ENCODE data around the gene MYOM1. TPM values are rescaled to one million over a fixed set of nuclear protein-coding genes. Genes with fewer than 3 reads are reported as not detected.

Gene MYOM1
- total RNA-seq: 1 to 10 TPM in 1 of 2 donors, under 1 TPM in 1; 0.39 to 1.1 TPM

DNA sequence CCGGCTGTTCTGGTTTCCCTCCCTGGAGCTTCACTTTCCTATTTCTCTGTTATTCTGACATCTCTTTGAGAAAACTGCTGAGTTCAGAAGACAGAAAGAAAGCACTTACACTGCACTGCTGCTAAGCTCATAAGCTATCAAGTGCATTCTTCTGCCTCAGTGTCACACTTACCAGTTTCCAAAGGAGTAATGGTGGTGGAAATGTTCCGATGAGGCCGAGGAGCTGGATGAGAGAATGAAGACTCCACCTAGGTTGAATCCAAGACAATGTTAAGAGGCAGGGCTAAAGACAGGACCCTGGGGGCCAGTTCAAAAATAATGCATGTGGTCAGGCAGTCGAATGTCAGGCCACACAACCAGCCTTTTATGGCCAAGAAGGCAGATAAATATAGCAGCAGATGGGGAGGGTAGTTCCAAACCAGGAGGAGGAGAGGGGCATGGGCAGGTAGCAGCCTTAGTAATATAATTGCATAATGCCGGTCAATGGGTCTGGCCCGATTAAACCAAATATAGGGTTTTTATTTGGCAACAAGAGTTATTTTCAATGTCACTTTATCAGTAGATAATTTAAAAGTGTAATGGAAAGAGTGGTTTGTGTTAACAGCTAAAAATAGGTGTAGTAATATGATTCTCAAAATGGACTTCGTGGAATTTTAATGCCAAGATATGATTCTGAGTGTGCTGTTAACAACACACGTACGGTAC, at the start of gene MYOM1:
Gene MYOM1 (minus strand): TSS at position 338 of the 705 bp plus-strand sequence. CDS start 4,745 bp downstream, outside the sequence.
- DNase-seq (no peak), ATAC-seq (replicated peaks in 1 of 2) (no peak)
- Mint-ChIP-seq H3K27me3 (ENCODE audit: low read depth) (no peaks in the 10 kb centered on the region), H3K4me1 (ENCODE audit: low read depth) (peaks cover 15% of the 10 kb centered on the region), H3K27ac (no peak within 1 kb of the TSS), H3K4me3 (no peak within 1 kb of the TSS), H3K36me3 (ENCODE audit: insufficient read depth in 2 of 2) (no peaks in the 10 kb centered on the region), H3K9me3 (no peaks in the 10 kb centered on the region)

DNA sequence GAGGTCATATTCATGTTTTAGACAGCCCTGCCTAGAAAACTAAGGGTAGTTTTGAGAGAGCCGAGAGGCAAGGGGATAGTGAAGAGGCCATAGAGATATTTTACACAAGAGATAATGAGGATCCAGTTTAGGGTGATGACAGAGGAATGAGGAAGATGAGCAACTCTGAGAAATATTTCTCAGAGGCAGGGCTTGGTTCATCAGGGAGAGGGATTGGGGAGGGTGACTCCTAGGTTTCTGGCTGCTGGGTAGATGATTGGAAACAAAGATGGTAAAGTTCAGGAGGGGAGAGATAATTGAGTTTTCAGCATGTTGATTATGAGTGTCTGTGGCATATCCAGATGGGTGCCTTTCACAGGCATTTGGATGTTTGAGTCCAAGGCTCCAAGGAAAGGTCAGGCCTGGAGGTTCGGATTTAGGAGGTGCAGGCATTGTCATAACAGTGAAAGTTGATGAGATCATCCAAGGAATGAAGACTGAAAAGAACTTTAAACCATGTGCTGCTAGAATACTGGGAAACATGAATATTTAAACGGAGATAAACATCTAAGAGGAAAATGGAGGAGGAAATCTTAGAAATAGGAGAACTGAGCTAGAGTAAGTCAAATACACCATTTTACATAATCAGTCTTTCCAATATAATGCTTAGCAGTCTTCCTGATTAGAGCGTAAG, 49.6 kb upstream of the MYOM1 start:
- H3K4me3 Mint-ChIP-seq: peak overlapping the region; percentile 47 to 68
- no peaks in the 10 kb centered on the region for H3K27me3 Mint-ChIP-seq (ENCODE audit: low read depth)
- H3K4me1 Mint-ChIP-seq (ENCODE audit: low read depth): peaks cover 85% of the 10 kb centered on the region
- DNase-seq: no peak
- no peaks in the 10 kb centered on the region for H3K9me3 Mint-ChIP-seq
- no peak for ATAC-seq (replicated peaks in 1 of 2)
- H3K27ac Mint-ChIP-seq: peak overlapping the region; percentile 61
- peaks cover 0 to 11% of the 10 kb centered on the region in 2 donors for H3K36me3 Mint-ChIP-seq (ENCODE audit: insufficient read depth in 2 of 2)

DNA sequence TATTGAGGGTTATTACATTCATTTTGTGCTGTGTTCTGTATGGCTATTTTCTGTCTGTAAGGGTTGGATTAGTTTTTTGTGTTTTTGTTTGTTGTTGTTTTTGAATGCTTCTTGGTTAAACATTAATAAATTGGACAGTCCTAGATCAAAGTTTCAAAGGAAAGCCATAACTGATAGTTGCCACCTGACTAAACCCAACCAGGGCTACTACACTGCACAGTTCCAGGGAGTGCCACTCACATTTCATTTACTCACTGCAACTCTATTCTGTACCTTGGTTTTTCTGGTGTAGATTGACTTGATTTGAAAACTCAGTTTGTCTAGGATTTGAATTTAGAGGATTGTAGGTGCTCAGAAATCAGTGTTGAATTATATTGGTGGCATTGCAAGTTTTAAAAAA, 48.5 kb upstream of the MYOM1 start:
- H3K36me3 Mint-ChIP-seq (ENCODE audit: insufficient read depth in 2 of 2): peaks cover 0 to 7% of the 10 kb centered on the region in 2 donors
- H3K27me3 Mint-ChIP-seq (ENCODE audit: low read depth): no peaks in the 10 kb centered on the region
- no peaks in the 10 kb centered on the region for H3K9me3 Mint-ChIP-seq
- ATAC-seq (replicated peaks in 1 of 2) (no peak), DNase-seq (no peak)
- peaks cover 94% of the 10 kb centered on the region for H3K4me1 Mint-ChIP-seq (ENCODE audit: low read depth)
- H3K27ac Mint-ChIP-seq: peak overlapping the region; percentile 61
- peak overlapping the region in 1 of 2 donors; percentile 68 for H3K4me3 Mint-ChIP-seq

DNA sequence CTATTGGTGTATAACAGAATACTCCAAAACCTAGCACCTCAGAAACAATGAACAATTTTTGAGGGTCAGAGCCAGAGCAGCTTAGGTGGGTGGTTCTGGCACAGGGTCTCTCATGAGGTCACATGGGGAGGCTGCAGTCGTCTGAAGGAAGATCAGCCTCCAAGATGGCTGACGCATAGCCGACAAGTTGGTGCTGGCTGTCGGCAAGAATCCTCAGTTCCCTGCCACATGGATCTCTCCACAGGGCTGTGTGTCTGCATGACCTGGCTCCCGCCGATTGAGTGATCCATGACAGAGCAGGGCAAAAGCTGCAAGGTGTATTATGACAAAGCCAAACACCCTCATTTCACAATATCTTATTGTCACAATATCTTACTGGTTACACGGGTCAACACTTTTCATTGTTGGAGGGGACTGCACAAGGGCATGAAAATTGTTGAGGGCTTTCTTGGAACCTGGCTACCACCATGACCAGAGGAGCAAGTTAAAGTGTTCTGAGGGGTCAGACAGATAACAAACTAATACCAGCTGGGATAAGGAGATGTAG, 46.4 kb upstream of the MYOM1 start:
- H3K27me3 Mint-ChIP-seq (ENCODE audit: low read depth): no peaks in the 10 kb centered on the region
- DNase-seq: no peak
- no peak for ATAC-seq (replicated peaks in 1 of 2)
- peak overlapping the region; percentile 59 to 70 for H3K4me3 Mint-ChIP-seq
- no peaks in the 10 kb centered on the region for H3K9me3 Mint-ChIP-seq
- H3K36me3 Mint-ChIP-seq (ENCODE audit: insufficient read depth in 2 of 2): peaks cover 6 to 8% of the 10 kb centered on the region in 2 donors
- H3K27ac Mint-ChIP-seq: peak overlapping the region; percentile 67
- H3K4me1 Mint-ChIP-seq (ENCODE audit: low read depth): peaks cover 75% of the 10 kb centered on the region

DNA sequence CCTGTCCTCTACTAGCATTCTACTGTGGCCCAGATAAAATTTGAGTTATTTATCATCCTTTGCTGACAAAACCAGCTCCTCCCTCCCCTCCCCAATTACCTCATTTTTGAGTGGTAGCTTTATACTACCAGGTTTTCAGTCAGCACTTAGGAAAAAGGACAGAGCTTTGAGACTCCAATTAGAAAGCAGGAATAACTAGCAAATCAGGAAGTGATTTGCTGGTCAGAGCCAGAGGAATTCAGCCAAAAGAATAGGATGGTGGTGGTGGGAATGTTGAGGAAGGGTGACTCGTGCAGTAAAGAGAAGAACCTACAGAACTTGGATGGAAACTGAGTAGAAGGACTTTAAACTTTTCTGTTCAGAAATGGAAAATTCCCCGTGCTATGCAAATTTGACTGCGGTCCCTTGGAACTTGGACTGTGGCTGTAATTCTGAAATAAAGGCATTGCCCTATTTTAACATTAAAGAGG, 45.8 kb upstream of the MYOM1 start:
- ATAC-seq (replicated peaks in 1 of 2): no peak
- Mint-ChIP-seq H3K4me3 (peak overlapping the region; percentile 59 to 70), H3K4me1 (ENCODE audit: low read depth) (peaks cover 74% of the 10 kb centered on the region), H3K27ac (peak overlapping the region; percentile 67), H3K27me3 (ENCODE audit: low read depth) (no peaks in the 10 kb centered on the region), H3K36me3 (ENCODE audit: insufficient read depth in 2 of 2) (peaks cover 6 to 10% of the 10 kb centered on the region in 2 donors), H3K9me3 (no peaks in the 10 kb centered on the region)
- no peak for DNase-seq

DNA sequence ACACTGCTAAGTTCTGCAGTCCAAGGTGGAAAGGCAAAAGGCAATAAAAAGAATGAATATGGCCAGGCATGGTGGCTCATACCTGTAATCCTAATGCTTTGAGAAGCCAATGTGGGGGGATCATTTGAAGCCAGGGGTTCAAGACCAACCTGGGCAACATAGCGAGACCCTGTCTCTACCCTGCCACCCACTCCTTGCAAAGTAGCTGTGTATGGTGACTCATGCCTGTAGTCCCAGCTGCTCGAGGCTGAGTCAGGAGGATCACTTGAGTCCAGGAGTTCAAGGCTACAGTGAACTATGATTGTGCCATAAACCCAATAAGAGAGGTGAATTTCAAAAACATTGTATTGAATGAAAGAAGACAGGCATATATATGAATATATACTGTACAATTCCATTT, 44.6 kb upstream of the MYOM1 start:
- DNase-seq (peak in 1 of 2 donors; percentile 27), ATAC-seq (replicated peaks in 1 of 2) (peak in 1 of 2 donors; percentile 14)
- H3K27ac Mint-ChIP-seq: peak overlapping the region; percentile 93
- no peaks in the 10 kb centered on the region for H3K9me3 Mint-ChIP-seq
- H3K4me3 Mint-ChIP-seq: peak overlapping the region; percentile 45 to 100
- no peaks in the 10 kb centered on the region for H3K27me3 Mint-ChIP-seq (ENCODE audit: low read depth)
- H3K4me1 Mint-ChIP-seq (ENCODE audit: low read depth): peaks cover 74% of the 10 kb centered on the region
- H3K36me3 Mint-ChIP-seq (ENCODE audit: insufficient read depth in 2 of 2): peaks cover 6 to 10% of the 10 kb centered on the region in 2 donors

DNA sequence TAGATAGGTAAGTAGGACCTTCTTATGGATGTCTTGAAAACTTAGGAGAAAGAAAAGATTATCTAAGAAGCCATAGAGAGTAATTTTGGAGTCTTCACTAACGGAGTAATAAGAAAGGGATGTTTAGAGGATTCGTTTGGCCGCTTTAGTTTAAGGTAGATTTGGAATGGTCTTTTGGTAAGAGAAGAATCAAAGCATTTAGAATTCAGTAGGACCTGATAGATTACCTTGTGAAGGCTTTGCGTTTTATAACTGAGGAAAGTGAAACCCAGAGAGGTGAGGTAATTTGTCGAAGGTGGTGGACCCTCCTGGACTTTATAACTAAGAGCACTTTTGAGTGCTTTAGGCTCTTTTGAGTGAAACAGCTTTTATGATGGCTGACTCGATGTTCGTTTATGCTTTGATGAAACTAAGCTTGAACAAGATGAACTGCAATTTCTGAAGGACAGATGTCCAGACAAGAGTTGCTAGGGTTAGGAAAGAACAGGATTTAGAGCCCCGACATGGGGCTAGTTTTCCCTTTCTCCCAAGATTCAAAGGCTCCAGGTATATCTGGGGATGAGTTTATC, 43.4 kb upstream of the MYOM1 start:
- Mint-ChIP-seq H3K4me3 (peak overlapping the region; percentile 90 to 100), H3K4me1 (ENCODE audit: low read depth) (peaks cover 74% of the 10 kb centered on the region), H3K36me3 (ENCODE audit: insufficient read depth in 2 of 2) (peaks cover 6 to 10% of the 10 kb centered on the region in 2 donors), H3K27me3 (ENCODE audit: low read depth) (no peaks in the 10 kb centered on the region), H3K27ac (peak overlapping the region; percentile 99), H3K9me3 (no peaks in the 10 kb centered on the region)
- no peak for ATAC-seq (replicated peaks in 1 of 2)
- no peak for DNase-seq

DNA sequence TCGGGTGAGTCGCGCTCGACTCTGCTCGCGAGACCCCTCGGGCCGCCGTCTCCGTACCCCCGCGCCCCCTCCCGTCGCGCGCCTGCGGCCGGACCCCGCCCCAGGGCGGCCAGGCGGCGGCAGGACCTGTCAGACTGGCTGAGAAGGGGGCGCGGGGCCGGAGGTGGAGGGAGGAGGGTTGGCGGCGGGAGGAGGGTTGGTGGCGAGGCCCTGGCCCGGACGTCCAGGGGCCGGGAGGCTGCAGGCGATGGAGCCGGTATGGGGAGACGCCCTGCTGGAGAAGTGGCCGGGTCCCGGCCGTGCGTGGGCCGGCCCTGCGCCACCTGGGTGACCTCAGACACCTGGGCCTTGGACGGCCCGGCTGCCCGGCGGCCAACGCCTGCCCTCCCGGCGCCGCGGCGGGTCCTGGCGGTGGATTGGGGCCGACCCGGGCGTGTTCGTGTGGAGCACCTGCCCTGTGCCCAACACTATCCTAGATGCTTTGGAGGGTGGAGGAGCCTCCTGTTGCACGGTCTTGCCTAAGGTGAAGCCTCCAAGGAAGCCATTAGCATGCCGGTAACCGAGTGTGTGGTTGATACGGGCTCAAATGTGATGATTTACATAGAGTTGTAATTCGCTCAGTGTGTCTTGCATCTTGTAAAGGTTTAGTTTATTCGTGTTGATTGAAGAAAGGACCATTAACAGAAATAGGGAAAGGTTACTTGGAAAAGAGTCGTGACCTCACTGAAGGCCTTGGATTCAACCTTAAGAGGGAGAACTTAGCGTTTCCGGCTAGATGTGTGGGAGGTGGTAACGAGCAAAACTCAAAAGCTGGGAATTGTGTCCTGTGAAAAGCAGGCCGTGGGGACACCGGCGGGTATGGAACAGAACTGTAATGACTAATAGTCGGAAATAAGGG, 42.7 kb upstream of the MYOM1 start:
- peak overlapping the region; percentile 99 for H3K27ac Mint-ChIP-seq
- DNase-seq: peak; percentile 41 to 46
- peaks cover 77% of the 10 kb centered on the region for H3K4me1 Mint-ChIP-seq (ENCODE audit: low read depth)
- no peaks in the 10 kb centered on the region for H3K27me3 Mint-ChIP-seq (ENCODE audit: low read depth)
- no peaks in the 10 kb centered on the region for H3K9me3 Mint-ChIP-seq
- peaks cover 6 to 13% of the 10 kb centered on the region in 2 donors for H3K36me3 Mint-ChIP-seq (ENCODE audit: insufficient read depth in 2 of 2)
- peak overlapping the region; percentile 90 to 100 for H3K4me3 Mint-ChIP-seq
- peak; percentile 35 to 36 for ATAC-seq (replicated peaks in 1 of 2)

DNA sequence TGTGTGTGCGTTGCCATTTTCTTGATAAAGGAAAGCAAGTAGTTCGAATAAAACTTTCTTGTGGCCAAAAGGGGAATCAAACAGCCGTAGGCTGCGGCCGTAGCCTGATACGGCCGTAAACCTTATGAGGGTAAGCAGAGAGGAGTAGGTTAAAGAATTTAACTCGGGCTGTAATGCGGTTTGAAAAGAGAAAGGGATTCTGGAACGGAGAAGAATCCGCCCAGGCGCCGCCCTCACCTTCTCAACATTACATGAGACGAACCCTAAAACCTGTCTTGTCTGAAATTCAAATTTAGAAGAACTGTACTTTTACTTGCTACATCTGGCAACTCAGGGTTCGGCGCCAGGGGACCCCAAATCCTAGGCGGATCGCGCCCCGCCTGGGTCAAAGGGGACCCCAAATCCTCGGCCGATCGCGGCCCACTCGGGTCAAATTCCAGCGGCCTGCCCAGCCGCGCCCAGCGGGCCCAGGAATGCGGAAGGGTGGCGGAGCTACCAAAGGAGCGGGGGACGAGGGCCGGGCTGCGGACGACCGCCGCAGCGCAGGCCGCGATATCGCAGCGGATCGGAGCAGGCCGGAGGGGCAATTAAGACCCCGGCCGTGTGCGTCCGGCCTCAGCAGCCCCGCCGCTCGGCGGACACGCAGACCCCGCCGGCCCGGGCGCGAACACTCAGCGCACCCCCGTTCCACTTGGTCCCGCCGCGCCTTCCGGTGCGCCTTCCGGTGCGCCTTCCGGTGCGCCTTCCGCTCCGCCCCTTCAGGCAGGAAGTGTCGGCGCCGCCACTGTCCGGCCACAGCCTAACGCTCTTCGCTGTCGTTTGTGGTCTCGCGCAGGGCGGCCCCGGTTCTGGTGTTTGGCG, 41.8 kb upstream of the MYOM1 start, which contains the start of gene MYL12B:
Gene MYL12B (plus strand): TSS at position 761 of the 861 bp plus-strand sequence. CDS start 10,766 bp downstream, outside the sequence.
- H3K27ac Mint-ChIP-seq: peak within 1 kb of the TSS; percentile 99
- no peaks in the 10 kb centered on the region for H3K27me3 Mint-ChIP-seq (ENCODE audit: low read depth)
- peaks cover 10 to 13% of the 10 kb centered on the region in 2 donors for H3K36me3 Mint-ChIP-seq (ENCODE audit: insufficient read depth in 2 of 2)
- no peaks in the 10 kb centered on the region for H3K9me3 Mint-ChIP-seq
- peaks cover 76% of the 10 kb centered on the region for H3K4me1 Mint-ChIP-seq (ENCODE audit: low read depth)
- peak; percentile 85 to 86 for ATAC-seq (replicated peaks in 1 of 2)
- H3K4me3 Mint-ChIP-seq: peak within 1 kb of the TSS; percentile 90 to 100
- DNase-seq: peak; percentile 88

DNA sequence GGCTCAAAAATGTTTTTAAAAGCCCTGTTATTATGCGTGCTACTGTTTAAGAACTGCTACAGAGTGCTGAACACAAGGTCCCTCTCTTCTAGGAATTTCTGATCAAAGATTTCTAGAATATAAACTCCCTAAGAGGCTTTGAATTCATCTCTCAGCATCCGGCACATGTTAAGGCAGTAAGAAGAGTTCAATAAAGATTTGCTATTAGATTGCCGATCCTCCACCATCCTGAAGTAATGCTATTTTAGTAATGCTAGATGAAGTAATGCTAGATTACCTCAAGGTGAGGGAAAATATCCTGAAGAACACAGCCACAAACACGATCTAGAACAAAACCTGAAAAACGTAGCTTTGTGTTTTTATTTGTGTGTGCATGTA, 41.2 kb upstream of the MYOM1 start:
- Mint-ChIP-seq H3K4me3 (peak overlapping the region; percentile 90 to 100), H3K36me3 (ENCODE audit: insufficient read depth in 2 of 2) (peaks cover 13 to 15% of the 10 kb centered on the region in 2 donors), H3K27me3 (ENCODE audit: low read depth) (no peaks in the 10 kb centered on the region), H3K4me1 (ENCODE audit: low read depth) (peaks cover 75% of the 10 kb centered on the region), H3K9me3 (no peaks in the 10 kb centered on the region), H3K27ac (peak overlapping the region; percentile 99)
- DNase-seq (no peak), ATAC-seq (replicated peaks in 1 of 2) (no peak)

DNA sequence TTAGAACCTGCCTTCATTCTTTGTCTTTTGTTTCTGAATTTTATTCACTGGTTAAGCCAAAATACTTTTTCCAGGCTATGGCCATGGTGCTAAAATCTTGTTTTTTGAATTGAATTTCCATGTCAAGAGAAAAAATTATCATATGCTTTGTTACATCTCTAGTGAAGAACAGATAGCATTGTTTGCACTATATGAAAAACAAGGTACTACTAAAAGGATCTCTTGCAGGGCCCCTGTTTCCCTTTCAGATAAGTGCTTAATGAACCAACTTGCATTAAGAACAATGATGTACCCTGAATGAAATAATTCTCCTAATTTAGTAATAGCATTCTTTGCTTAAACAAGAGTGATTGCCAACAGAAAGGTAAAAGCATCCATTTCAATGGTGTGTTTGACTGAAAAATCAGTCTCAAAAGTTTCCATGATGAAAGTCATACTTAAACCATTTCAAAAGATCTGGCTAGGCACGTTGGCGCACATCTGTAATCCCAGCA, 37.9 kb upstream of the MYOM1 start:
- DNase-seq (no peak), ATAC-seq (replicated peaks in 1 of 2) (no peak)
- peak overlapping the region in 1 of 2 donors; percentile 42 for H3K4me3 Mint-ChIP-seq
- no peaks in the 10 kb centered on the region for H3K27me3 Mint-ChIP-seq (ENCODE audit: low read depth)
- H3K36me3 Mint-ChIP-seq (ENCODE audit: insufficient read depth in 2 of 2): peaks cover 18 to 30% of the 10 kb centered on the region in 2 donors
- H3K9me3 Mint-ChIP-seq: no peaks in the 10 kb centered on the region
- peak overlapping the region; percentile 95 for H3K27ac Mint-ChIP-seq
- H3K4me1 Mint-ChIP-seq (ENCODE audit: low read depth): peaks cover 79% of the 10 kb centered on the region
